Smooth muscle cell (in vitro differentiated cells): ENCODE data around the gene ARHGAP5. TPM values are rescaled to one million over a fixed set of nuclear protein-coding genes. Genes with fewer than 3 reads are reported as not detected.

Experiments used
- DNase-seq: peaks from one replicate; lab custom pipeline; 2025; ENCODE audit not compliant: unreplicated experiment; lab: John Stamatoyannopoulos, UW
- H2AFZ ChIP-seq: fragments of 200-600 bp; sonication (generic); 2 replicates; pipeline ENCODE4 v1.6.0; 2016; ENCODE audit warnings: antibody characterized with exemption, low read depth, mild to moderate bottlenecking
- H3F3A ChIP-seq: fragments of 200-600 bp; sonication (generic); 2 replicates; pipeline ENCODE4 v1.6.0; 2017; ENCODE audit warnings: antibody characterized with exemption, low read depth
- H3K27ac ChIP-seq: fragments of 200-600 bp; sonication (generic); 2 replicates; pipeline ENCODE4 v1.5.1; 2016; ENCODE audit warnings: low read depth, mild to moderate bottlenecking
- H3K27me3 ChIP-seq: fragments of 200-600 bp; sonication (generic); 2 replicates; pipeline ENCODE4 v1.6.1; 2016; ENCODE audit warnings: low read depth, mild to moderate bottlenecking
- H3K36me3 ChIP-seq: fragments of 200-600 bp; sonication (generic); 2 replicates; pipeline ENCODE4 v1.5.1; 2016; ENCODE audit warnings: low read depth
- H3K4me1 ChIP-seq: fragments of 200-600 bp; sonication (generic); 2 replicates; pipeline ENCODE4 v1.5.1; 2016; ENCODE audit warnings: low read depth
- H3K4me2 ChIP-seq: fragments of 200-600 bp; sonication (generic); 2 replicates; pipeline ENCODE4 v1.6.0; 2016; ENCODE audit warnings: mild to moderate bottlenecking
- H3K4me3 ChIP-seq: fragments of 200-600 bp; sonication (generic); 2 replicates; pipeline ENCODE4 v1.5.1; 2016; ENCODE audit warnings: mild to moderate bottlenecking
- H3K79me2 ChIP-seq: fragments of 200-600 bp; sonication (generic); 2 replicates; pipeline ENCODE4 v1.6.0; 2016; ENCODE audit warnings: low read depth, mild to moderate bottlenecking
- H3K9ac ChIP-seq: fragments of 200-600 bp; sonication (generic); 2 replicates; pipeline ENCODE4 v1.6.0; 2016; ENCODE audit warnings: low read depth
- H3K9me3 ChIP-seq: fragments of 200-600 bp; sonication (generic); replicated peaks from 2 replicates; pipeline ENCODE4 v1.5.1; 2016; ENCODE audit warnings: low read depth
- H4K20me1 ChIP-seq: fragments of 200-600 bp; sonication (generic); 2 replicates; pipeline ENCODE4 v1.6.0; 2016; ENCODE audit warnings: low read depth
- WGBS: methylation state at CpG from one replicate; pipeline ENCODE4 v1.1.7; 2016; ENCODE audit warnings: low lambda C conversion rate; 5-methylcytosine and 5-hydroxymethylcytosine counted together
- polyA plus RNA-seq: library from polyadenylated mRNA; unstranded; fragments of >200 nt; fragmentation: Nextera tagmentation; extraction: Ambion mirVana; gene quantifications from 2 replicates; pipeline ENCODE4 v1.2.1, GENCODE V29; 2016
- total RNA-seq: library from RNA; depleted of rRNA; stranded (reverse); fragments of >200 nt; gene quantifications from 2 replicates; pipeline ENCODE4 v1.2.3, GENCODE V29; 2014
- TF ChIP-seq, protein P1 (sequence below): fragments of 200-600 bp; sonication (generic); IDR thresholded peaks from 2 replicates; pipeline ENCODE4 v1.5.1; 2017; ENCODE audit warnings: borderline replicate concordance, mild to moderate bottlenecking, antibody characterized with exemption; ENCODE audit not compliant: insufficient read depth, poor library complexity, severe bottlenecking

The ARHGAP5 gene
- total and polyA plus RNA-seq, 2 experiments from 2014 or later, result 24.1 to 217 TPM

DNA sequence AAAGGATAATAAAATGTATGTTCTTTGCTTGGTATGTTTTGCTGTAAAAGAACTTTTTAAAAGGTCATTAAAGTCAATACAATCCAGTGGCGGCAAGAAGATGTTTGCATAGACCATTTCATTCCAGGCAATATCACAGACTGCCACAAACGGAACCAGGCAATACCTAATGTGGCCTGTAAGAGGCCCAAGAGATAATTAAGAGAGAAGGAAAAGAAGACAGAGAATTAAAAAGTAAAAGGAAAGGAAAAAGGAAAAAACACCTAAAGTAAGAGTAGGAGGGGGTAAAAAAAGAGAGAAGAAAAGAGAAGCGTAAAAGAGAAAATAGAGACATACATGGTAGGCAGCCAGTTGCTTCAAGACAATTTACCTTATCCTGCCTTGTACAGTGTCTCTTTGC, 6.8 kb upstream of the ARHGAP5 start:
- WGBS, result 91% methylated on average over 3 of the region's 3 CpGs
- H2AFZ ChIP-seq, result no peak overlapping the region
- H3K9ac ChIP-seq, result no peak overlapping the region
- H3K9me3 ChIP-seq, result no peaks in the 10 kb centered on the region
- no peaks in the 10 kb centered on the region for H3F3A ChIP-seq
- no peak overlapping the region for H3K4me3 ChIP-seq
- no peak for DNase-seq
- no peak overlapping the region for H3K27ac ChIP-seq
- H3K79me2 ChIP-seq, result peaks cover 16% of the 10 kb centered on the region
- no peaks in the 10 kb centered on the region for H3K36me3 ChIP-seq
- H3K4me2 ChIP-seq, result no peak overlapping the region
- H3K27me3 ChIP-seq, result no peaks in the 10 kb centered on the region
- H4K20me1 ChIP-seq, result no peaks in the 10 kb centered on the region
- TF ChIP-seq, protein P1, sequence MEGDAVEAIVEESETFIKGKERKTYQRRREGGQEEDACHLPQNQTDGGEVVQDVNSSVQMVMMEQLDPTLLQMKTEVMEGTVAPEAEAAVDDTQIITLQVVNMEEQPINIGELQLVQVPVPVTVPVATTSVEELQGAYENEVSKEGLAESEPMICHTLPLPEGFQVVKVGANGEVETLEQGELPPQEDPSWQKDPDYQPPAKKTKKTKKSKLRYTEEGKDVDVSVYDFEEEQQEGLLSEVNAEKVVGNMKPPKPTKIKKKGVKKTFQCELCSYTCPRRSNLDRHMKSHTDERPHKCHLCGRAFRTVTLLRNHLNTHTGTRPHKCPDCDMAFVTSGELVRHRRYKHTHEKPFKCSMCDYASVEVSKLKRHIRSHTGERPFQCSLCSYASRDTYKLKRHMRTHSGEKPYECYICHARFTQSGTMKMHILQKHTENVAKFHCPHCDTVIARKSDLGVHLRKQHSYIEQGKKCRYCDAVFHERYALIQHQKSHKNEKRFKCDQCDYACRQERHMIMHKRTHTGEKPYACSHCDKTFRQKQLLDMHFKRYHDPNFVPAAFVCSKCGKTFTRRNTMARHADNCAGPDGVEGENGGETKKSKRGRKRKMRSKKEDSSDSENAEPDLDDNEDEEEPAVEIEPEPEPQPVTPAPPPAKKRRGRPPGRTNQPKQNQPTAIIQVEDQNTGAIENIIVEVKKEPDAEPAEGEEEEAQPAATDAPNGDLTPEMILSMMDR, result no peak
- peaks cover 12% of the 10 kb centered on the region for H3K4me1 ChIP-seq

DNA sequence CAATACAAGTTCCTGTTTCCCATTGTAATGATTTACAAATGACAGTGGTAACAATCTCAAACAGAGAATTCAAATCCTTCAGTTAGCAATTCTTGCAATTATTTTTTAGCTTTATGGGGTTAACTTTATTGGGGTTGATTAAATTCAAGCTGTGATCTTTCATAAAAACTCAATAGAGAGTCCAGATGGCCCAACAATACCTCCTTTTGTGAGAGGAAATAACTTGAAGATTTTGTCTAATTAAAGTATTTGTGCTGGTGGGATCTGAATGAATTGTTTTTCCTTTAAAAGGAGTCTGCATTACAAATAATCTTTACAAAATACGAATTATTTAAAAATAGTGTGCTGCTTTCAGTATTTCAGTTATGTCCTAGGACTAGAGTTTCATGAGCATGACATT, 4.4 kb upstream of the ARHGAP5 start:
- Histone ChIP-seq H3K9me3 (no peaks in the 10 kb centered on the region), H3K27ac (no peak overlapping the region), H3K4me3 (no peak overlapping the region), H4K20me1 (no peaks in the 10 kb centered on the region), H3K9ac (no peak overlapping the region), H3F3A (peaks cover 9% of the 10 kb centered on the region), H3K36me3 (no peaks in the 10 kb centered on the region), H3K27me3 (no peaks in the 10 kb centered on the region), H3K79me2 (peaks cover 23% of the 10 kb centered on the region), H3K4me2 (no peak overlapping the region), H2AFZ (no peak overlapping the region), H3K4me1 (peaks cover 16% of the 10 kb centered on the region)
- 93% methylated on average over 1 of the region's 1 CpG for WGBS
- TF ChIP-seq, protein P1, result no peak
- DNase-seq, result no peak

DNA sequence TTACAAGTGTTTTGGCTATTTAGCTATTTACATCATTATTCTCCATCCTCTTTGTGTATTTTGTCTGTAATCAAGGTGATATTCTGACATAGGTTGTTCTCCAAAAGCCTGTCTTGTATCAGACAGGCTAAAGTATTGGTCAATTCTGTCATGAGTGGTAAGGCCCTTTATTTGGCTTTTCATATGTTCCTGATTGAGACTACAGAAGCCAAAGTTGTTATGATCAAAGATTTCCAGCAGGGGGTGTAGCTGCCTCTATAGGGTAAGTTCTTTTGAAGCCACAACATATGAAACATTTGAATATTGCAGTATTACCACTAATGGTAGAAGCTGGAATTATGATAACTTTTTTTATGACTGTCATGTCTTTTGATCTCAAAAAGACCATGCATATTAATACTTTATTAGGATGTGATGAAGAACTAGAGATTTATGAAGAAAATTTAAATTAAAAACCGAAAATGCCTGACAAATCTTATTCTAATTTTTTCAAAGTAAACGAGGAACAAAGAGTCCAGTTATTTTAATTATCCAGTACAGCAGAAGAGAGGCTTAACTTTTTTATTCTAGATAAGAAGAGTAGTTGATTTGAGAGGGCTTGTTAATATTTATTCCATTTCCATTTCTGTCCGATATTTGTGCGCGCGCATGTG, 3.4 kb upstream of the ARHGAP5 start:
- Histone ChIP-seq H2AFZ (no peak overlapping the region), H3F3A (peaks cover 9% of the 10 kb centered on the region), H3K4me3 (no peak overlapping the region), H3K27me3 (no peaks in the 10 kb centered on the region), H3K79me2 (peaks cover 33% of the 10 kb centered on the region), H4K20me1 (peaks cover 6% of the 10 kb centered on the region), H3K4me1 (peaks cover 16% of the 10 kb centered on the region), H3K9me3 (no peaks in the 10 kb centered on the region), H3K9ac (no peak overlapping the region), H3K36me3 (no peaks in the 10 kb centered on the region), H3K27ac (no peak overlapping the region), H3K4me2 (peak overlapping the region; percentile 91)
- 93% methylated on average over 6 of the region's 6 CpGs for WGBS
- TF ChIP-seq, protein P1, result peak; percentile 63
- no peak for DNase-seq

DNA sequence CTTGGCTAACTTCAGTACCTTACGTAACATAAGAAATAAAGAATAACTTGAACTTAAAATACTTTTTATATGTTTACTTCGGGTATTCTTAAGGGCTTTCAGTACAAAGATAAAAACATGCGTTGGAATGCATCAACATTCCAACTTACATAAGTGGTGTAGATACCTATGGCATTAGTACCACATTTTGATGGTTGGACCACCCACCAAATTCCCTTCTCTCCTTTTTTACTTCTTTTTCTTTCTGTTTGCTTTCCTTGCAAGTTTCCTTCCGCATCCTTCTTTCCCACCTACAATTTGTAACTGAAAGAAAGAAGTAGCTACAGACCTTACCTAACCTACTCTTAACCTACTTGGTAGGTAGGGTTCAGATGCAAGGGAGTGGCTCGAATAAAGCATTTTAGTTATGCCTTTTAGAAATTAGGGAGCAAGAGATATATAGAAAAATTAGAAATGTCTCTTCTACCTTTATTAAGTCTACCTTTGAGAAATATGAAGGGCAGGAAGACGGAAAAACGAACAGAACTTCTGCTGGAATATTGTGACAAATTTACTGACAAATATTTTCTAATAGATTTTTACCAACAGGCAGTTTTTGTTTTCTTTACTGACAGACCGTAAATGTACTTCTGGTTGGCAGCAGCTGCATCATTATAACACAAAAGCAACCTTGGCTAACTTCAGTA, 2.1 kb upstream of the ARHGAP5 start:
- Histone ChIP-seq H3K27ac (peak overlapping the region; percentile 89), H2AFZ (no peak overlapping the region), H3K27me3 (no peaks in the 10 kb centered on the region), H3K4me1 (peaks cover 25% of the 10 kb centered on the region), H3K9ac (peak overlapping the region; percentile 55), H3K4me3 (peak overlapping the region; percentile 95), H3K4me2 (peak overlapping the region; percentile 91), H3K9me3 (no peaks in the 10 kb centered on the region), H3K79me2 (peaks cover 46% of the 10 kb centered on the region), H3K36me3 (no peaks in the 10 kb centered on the region), H3F3A (peaks cover 9% of the 10 kb centered on the region), H4K20me1 (peaks cover 20% of the 10 kb centered on the region)
- no peak for DNase-seq
- 42% methylated on average over 8 of the region's 8 CpGs for WGBS
- TF ChIP-seq, protein P1, result no peak
